HG03175 (cell line): ENCODE results near the gene VIPAS39.

Source experiments
- ATAC-seq: cut with Tn5 transposase; IDR thresholded peaks from one replicate; pipeline ENCODE4 v1.9.1; 2021; ENCODE audit warnings: mild to moderate bottlenecking, moderate library complexity; ENCODE audit not compliant: unreplicated experiment

VIPAS39 gene

GRCh38 chr14:77457522-77458248, at the start of gene VIPAS39, which contains the start of gene AHSA1:
TSS of gene VIPAS39 (minus strand) at chr14:77457601. CDS start at chr14:77454102, 3,499 bp downstream.
TSS of gene AHSA1 (plus strand) at chr14:77458093. CDS start at chr14:77458190, 97 bp downstream.
- peak; percentile 91 for ATAC-seq

- ATAC-seq: no peak
These were observed 47.6 kb upstream of the VIPAS39 start for GRCh38 chr14:77505031-77505430.

DNA sequence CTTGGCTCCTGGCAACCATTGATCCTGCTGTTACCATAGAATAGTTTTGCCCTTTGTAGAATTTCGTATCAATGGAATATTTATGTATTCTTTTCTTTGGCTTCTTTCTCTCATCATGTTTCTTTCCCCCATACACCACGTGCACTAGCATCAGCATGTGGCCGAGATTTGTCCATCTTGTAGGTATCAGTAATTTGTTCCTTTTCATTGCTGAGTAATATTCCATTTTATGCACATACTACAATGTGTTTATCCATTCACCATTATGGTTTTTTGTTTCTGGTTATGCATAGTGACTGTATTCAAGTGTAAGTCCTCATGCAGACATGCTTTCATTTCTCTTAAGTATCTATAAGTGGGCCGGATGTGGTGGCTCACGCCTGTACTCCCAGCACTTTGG, 45.7 kb upstream of the VIPAS39 start:
- no peak for ATAC-seq

DNA sequence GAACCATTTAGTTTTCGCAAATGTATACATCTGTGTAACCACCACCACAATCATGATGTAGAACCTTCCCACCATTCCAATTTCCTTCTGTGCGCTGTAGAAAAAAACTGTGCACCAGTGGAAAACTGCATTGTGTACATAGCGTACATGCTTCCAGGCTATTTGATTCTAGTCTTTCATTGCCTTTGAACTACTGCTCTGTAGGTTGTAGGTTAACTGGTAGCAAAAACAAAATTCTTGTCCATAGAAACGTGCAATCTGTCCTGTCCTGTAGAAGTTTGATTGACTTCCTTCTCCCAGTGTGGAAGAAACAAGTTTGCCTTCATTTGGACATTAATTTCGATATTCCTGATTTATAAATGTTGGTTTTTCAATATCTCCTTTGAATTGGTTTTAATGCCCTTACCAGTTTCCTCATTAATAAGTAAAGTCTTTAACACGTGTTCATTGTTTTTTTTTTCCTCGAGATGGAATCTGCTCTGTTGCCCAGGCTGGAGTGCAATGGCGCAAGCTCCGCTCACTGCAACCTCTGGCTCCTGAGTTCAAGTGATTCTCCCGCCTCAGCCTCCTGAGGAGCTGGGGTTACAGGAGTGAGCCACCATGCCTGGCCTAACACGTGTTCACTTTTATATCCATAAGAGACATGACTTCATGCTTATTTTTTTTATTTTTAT, 44.8 kb upstream of the VIPAS39 start:
- ATAC-seq: no peak

DNA sequence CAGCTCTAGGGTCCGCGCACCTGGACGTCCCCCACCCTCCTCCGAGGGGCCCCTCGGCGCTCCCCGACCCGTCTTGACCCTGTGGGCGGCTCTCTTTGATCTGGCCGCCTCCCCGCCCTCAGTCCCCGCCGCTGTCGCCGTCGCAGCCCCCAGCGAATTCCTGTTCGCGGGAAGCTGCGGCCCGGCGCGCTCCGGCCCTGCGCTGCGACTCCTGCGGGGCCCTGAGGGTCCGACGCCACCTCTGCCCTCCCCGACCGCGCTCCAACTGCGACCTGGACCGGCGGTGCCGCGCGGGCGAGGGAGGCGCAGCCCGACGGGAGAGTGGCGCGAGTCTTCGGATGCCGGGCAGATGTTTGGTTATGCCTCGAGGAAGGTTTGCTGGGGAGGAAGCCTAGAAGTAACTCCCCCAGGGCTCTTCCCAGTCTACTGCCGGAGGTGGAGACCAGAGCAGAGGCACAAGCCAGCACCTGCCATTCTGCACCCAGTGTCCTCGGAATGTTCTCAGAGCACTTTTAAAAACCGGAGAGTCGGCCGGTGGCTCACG, 41.7 kb upstream of the VIPAS39 start:
- ATAC-seq: peak; percentile 23

- peak; percentile 69 for ATAC-seq
These were observed 40.9 kb upstream of the VIPAS39 start, which contains the start of gene ISM2 for GRCh38 chr14:77498120-77498979. TSS of gene ISM2 (minus strand) at chr14:77498816. CDS start at chr14:77498793, 23 bp downstream.

DNA sequence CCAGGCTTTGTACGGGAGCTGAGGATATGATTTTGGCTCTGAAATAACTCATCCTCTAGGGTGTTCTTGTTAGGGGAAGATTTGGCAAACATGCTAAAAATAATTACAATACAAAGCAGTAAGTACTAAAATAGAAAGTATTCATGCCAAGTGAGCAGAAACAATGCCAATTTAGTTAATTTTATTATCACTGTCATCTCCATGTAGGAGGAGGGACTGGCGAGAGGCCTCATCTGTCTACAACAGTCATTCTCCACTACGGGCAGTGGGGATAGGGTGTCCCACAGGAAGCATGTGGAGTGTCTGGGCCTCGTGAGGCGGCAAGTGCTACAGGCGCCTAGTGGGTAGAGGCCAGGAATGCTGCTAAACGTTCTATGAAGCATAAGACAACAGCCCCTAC, 37.9 kb upstream of the VIPAS39 start:
- ATAC-seq: no peak

GRCh38 chr14:77491056-77491455, 33.7 kb upstream of the VIPAS39 start:
- ATAC-seq: no peak

- no peak for ATAC-seq
These were observed 33.1 kb upstream of the VIPAS39 start for GRCh38 chr14:77490347-77490986.

GRCh38 chr14:77489041-77489440, 31.6 kb upstream of the VIPAS39 start:
- ATAC-seq: no peak

DNA sequence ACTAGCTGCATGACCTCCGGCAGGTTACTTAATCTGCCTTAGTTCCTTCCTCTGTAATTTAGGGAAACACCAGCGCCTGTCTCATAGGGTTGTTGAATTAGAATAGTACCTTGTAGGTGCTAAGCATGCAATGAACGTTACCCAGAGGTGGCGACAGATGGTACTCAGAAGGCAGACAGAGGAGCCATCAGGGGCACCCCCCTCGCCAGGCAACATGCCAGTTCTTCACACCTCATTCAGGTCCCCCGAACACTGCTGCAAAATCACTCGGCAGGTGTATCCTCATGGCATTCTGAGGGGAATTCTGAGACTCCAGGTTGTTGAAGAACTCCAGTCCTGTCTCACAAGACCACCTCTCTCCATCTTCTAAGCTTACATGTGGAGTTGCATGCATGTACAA, 31.2 kb upstream of the VIPAS39 start:
- no peak for ATAC-seq

GRCh38 chr14:77485901-77486678, 28.7 kb upstream of the VIPAS39 start:
- no peak for ATAC-seq

GRCh38 chr14:77485256-77485655, 27.9 kb upstream of the VIPAS39 start:
- ATAC-seq: no peak

DNA sequence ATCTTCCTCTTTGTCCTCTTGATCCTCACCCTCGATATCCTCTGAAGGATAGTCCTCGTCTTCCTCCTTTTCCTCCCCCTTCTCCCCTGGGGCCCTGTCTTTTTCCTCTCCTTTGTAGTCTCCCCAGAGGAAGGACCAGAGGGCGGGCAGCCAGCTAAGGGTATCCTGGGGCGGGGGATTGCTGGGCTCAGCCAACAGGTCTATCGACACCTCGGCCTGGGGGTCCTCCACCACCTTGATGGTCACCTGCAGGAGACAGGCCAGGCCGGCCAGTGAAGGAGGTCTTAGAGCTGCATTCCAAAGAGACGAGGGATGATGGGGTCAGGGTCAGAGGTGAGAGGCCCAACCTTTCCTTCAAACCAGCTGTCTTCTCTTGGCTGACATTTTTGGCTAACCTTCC, 25.0 kb upstream of the VIPAS39 start:
- ATAC-seq: no peak

GRCh38 chr14:77478796-77479195, 21.4 kb upstream of the VIPAS39 start:
- ATAC-seq: peak; percentile 90

DNA sequence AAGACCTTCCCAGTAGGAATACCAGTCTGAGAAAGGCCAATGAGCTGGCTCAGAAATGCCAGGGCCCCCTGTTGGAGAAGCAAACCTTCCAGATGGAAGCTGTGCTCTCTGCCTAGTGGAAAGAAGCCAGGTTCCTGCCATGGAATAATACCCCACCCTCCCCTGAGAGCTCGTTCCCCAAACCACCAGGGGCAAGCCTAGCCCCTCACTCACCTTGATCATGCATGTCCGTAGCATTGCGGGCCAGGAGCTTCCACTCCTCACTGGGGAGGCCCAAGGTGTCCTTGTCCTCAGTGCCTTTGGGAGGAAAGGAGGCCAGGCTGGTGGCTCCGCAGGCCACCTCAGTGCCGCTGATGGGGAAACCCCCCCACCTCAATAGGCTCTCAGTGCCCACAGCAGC, 20.6 kb upstream of the VIPAS39 start:
- no peak for ATAC-seq

GRCh38 chr14:77475432-77476115, 18.2 kb upstream of the VIPAS39 start:
- ATAC-seq: no peak

GRCh38 chr14:77474479-77475177, 17.2 kb upstream of the VIPAS39 start:
- ATAC-seq: no peak

DNA sequence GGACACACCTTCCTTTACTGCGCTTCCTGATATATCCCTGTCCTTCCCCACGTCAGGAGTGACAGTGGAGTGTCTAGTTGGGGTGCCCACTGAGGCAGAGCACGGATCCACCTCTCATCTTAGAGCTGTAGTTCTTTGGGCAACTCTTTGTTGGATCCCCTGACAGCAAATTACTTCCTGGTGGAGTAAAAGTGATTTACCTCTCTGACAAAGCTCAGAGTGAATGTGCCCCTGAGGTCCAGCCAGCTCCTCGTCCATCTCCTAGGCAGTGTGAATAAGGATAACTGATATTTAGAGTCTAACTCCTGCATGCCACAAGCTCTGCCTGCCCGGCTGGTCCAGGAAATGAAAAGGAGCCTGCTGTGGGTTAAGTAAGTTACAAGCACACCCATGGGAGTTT, 16.5 kb upstream of the VIPAS39 start:
- ATAC-seq: no peak
